ENCODE measurements around the gene HDAC4.

The HDAC4 gene

DNA sequence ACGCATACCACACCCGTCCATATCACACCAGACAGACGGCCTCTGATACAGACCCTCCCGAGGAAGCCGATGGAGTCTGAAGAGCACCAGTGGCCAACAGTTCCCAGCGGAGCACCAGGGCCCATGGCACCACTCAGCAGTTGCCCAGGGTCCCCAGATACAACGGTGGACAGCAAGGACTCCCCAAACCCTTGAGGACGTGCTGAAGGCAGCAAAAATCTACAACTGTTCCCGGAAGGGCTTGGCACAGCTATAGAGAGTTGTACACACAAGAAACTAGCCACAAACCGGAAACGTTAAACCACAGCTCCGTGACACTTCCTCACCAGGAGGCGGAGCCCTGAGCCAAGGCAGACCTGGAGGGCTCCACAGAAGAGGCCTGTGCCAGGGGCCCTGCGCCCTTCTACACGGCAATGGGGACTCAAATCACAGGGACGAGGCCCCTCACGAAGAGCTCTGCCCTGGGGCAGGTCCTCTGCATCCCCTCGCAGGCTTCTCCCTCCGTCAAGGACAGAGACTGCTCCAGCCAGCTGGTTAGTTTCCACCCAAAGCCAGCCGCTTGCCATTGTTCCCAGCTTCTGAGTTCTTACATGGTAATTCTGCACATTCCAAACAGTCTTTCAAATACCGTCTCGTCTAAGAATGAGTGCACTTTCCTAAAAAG is 133.4 kb downstream of the HDAC4 start:
- peak; percentile 78 to 80 for DNase-seq (ENCODE audit: low read depth in 2 of 2)

GRCh38 chr2:239266779-239267287 is 134.0 kb downstream of the HDAC4 start:
- DNase-seq (ENCODE audit: low read depth in 2 of 2), result no peak

- no peak for DNase-seq (ENCODE audit: low read depth in 2 of 2)
These were observed 134.4 kb downstream of the HDAC4 start for GRCh38 chr2:239266434-239266766.

GRCh38 chr2:239265681-239266433 is 135.0 kb downstream of the HDAC4 start:
- no peak for DNase-seq (ENCODE audit: low read depth in 2 of 2)

DNA sequence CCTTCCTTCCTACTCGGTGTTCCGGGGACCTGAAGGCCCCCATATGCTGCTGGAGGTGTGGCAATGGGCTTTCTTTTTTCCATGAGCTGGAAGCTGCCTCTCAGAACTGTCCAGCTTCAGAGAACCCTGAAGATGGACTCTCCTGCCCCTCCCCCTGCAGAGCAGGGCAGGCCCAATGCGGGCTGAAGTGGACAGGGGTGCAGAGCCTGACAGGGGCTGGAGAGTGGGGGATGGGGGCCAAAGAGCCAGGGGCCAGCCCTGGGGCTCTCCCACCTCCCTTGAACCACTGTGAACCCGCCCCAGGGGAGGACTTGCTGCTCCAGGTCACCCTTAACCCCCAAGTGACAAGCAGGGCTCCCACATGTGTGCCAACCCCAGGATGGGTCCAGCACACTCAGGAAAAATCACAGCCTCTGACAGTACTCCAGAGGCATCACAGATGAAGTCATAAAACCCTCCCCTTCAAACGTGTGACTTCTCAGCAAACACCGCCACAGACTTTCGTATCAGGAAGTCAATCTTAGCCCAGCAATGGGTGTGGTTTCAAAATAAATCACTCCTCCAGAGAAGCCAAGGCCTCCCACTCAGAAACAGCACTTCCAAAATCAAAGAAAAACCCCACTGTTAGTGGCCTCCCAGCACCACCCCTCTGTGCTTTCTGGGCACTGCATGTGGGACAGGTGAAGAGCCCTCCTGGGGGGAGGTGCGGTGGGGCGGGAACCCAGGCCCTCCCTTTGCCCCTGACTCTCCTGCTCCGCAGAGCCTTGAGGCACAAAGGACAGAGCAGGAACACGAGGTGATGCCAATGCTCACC is 135.8 kb downstream of the HDAC4 start:
- DNase-seq (ENCODE audit: low read depth in 2 of 2), result no peak

GRCh38 chr2:239264492-239264837 is 136.4 kb downstream of the HDAC4 start:
- DNase-seq (ENCODE audit: low read depth in 2 of 2), result no peak

DNA sequence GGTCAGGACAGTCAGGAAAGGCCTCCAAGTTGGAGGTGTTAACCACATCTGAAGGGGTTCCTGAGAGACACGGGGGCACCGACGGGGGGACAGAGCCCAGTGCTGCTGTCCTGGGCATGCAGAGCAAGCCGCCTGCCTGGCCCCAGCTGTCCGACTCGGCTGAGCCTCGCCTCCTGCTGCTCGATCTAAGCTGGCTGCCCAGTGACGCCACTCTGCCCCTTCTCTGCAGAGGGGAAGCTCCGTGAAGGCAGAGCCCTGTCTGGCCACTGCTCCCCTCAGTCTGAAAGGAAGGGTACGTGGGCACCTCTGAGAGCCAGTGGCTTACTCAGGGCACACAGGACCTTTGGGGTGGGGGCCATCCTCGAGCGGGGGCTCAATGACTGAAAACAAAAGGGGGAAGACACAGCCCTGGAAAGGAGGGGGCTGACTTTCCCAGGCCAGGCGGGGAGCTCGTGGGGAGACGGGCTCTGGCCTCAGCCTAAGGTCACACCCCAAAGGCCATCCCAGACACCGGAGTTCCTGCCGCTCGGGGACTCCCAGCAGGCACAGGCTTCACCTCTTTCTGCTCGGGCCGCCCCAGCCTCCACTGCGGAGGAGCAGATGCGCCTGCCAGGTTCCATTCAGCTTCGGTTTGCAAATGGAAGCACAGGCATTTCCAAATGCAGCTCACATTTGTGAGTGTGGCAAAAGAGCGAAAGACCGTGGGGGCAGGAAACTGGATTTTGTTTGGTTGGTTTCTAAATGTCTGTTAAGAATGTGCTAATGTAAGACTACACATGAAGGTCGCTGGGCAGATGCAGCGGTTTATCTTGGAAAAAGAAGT is 136.9 kb downstream of the HDAC4 start:
- no peak for DNase-seq (ENCODE audit: low read depth in 2 of 2)

- DNase-seq (ENCODE audit: low read depth in 2 of 2), result no peak
These were observed 137.6 kb downstream of the HDAC4 start for GRCh38 chr2:239263231-239263630.

DNA sequence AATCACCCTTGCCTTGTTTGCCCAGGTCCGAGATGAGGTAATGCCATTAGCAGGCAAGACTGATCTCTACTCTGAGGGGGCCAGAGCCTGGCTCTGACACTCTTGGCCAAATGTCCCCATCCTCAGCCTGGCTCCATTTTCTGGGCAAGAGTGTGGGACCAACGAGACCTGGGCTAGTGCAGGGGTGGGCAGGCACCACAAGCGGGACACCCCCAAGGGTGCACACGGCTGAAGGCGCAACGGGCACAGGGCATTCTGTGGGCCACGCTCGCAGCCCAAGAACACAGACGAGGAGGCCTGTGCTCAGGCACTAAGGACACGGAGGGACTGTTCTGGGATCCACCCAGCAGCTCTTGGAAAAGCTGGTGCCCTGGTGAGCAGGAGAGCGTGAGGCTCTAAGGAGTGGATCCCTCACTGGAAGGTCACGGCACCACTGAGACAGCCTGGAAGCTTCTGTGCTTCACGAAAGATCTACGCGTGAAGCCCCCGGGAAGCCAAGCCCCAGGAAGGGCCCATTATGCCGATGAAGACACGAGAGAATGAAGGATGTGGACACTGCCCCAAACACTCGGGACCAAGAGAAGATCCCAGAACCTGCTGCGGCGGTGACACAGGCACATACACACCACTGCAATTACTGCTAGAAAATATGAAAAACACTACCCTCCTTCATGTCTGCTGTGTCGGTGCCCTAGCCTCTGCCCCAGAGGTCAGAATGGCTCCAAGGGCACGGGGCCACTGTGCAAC is 138.2 kb downstream of the HDAC4 start:
- DNase-seq (ENCODE audit: low read depth in 2 of 2), result no peak

DNA sequence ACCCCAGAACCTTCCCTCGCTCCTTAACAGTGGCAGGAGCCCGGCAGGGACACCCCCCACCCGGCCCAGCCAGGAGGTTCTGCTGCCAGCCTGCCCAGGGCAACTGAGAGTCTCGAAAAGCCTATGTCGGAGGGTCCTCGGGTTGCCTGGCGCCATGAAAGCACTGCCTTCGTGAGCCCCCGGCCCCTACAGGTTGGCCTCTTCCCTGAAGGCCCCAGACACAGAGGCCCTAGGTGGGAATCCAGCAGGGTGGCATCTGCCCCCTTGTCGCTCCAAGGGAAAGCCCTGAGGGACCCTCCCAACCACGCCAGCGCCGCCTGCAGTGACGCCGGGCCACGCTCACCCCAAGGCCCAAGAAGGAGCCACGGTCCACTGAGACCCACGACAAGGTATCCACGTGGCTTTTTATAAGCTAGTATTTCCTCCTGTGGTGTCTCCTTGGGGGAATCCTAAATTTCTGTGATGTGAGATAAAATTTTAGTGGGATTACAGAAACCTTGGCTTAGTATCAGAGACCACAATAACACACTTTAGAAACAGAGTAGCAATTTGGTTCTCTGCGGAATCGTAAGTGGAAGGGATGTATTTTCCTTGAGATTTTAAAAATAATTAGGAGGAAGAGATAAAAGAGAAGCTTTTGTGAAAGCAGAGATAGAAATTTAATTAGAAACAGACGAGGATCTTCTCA is 138.9 kb downstream of the HDAC4 start:
- no peak for DNase-seq (ENCODE audit: low read depth in 2 of 2)

DNA sequence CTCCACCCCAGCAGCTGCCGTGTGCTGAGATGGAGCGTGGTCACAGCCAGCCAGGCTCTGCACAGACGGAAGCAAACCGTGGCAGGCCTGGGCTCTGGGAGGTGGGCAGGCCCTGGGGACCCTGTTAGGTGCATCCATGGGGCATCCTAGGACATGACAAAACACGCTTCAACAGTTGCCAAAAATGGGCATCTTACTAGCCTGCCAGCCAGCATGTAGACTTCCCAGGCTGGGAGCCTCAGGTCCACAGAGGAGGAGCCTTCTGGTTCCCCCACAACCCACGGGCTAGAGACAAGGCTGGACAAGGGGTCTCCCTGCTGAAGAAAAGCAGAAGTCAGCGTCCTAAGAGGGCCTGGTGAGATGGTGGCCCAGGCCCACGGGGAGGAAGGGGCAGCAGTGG is 139.5 kb downstream of the HDAC4 start:
- DNase-seq (ENCODE audit: low read depth in 2 of 2), result no peak

DNA sequence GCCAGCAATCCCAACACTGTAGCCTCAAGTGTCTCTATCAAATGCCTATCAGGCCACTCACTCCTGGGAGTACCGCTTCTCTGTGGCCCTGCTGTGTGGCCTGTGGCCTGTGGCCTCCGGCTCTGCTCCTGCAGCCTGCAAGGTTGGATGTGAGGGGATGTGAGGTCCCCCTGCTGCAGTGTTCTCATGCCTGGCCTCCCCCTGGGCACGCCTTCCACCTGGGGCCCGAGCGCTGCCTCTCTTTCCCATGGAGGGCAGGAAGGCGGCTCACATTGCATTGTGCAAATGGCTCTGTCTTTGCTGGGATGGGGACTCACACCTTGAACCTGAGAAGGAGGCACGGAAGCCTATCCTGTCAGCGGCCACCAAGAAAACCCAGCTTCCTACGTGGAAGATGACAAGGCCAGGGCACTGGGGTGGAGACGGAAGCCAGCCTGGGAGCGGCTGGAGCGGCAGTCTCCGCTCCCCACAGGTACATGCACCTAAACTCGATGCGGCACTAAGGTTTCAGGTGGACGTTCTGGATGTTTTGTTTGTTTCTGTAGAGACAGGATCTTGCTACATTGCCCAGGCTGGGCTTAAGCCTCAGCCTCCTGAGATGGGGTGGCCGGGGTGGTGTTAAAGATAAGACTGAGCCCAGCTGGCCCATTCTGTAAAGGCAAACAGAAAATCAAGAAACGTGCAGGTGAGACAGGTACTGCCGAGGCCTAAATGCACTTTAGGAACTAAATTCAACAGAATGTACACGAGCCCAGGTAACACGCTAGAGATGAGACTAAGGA is 140.1 kb downstream of the HDAC4 start:
- no peak for DNase-seq (ENCODE audit: low read depth in 2 of 2)

- no peak for DNase-seq (ENCODE audit: low read depth in 2 of 2)
These were observed 141.1 kb downstream of the HDAC4 start for GRCh38 chr2:239259603-239260298.

DNA sequence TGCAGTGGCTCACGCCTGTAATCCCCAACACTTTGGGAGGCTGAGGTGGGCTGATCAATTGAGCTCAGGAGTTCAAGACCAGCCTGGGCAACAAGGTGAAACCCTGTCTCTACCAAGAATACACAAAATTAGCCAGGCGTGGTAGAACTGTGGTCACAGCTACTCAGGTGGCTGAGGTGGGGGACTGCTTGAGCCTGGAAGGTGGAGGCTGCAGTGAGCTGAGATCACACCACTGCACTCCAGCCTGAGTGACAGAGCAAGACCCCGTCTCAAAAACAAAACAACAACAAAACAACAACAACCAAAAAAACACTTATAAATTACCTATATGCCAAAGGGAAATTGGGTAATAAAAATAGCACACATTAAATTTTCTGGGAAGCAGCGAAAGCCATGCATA is 141.6 kb downstream of the HDAC4 start:
- DNase-seq (ENCODE audit: low read depth in 2 of 2), result no peak

DNA sequence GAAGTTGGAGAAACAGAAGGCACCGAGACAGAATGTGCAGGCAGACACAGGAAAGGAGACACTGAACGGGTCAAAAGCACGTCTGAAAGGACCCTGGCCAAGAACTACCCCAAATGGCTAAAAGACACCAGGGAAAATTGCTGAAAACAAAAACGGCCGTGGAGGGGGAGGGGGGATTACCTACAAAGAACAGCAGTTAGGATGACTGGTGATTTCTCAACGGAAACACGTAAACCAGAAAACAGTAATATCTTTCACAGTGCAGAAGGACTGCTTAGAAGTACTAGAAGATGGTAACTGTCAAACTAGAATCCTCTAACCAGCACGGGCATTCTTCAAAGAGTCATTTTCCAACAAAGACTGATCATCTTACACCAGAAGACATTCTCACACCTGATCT is 142.6 kb downstream of the HDAC4 start:
- DNase-seq (ENCODE audit: low read depth in 2 of 2), result no peak

- DNase-seq (ENCODE audit: low read depth in 2 of 2), result no peak
These were observed 143.3 kb downstream of the HDAC4 start for GRCh38 chr2:239257511-239257937.

GRCh38 chr2:239256350-239256743 is 144.5 kb downstream of the HDAC4 start:
- DNase-seq (ENCODE audit: low read depth in 2 of 2), result no peak

DNA sequence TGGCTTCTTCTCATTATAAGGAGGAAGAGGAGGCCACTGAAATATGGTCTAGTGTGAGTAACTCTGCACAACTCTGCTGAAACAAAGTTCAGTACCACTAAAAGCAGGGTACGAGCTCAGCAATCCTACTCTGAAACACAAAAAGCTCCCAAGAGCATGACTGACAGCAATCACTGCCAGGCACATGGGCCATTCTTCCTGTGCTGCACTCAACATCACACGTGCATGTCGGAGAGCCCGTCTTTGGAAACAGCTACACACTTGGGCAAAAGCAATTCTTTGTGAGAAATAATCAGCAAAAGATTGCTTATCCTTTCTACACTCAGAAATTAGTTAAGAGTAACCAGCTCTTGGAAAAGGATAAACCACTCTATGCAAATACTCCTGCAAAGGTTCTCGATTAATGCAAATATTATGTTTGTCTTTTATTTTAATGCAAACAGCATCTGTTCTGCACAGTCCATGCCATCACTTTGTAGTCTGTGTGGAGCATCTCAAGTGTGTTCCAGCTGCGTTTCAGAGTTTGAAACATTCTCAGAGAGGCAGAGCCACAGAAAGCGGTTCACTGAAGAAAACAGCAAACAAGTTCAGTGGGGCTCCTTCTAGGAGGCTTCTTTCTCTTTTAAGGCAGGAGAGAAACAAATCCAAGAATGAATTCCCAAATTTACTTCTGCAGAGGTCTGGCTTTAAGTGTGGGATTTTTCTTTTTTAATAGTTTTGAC is 145.0 kb downstream of the HDAC4 start:
- no peak for DNase-seq (ENCODE audit: low read depth in 2 of 2)

All from activated CD4-positive, alpha-beta T cell treated with anti-CD3 and anti-CD28 coated beads for 24 hours (primary cell).